Peyer's patch (tissue), 4 donors: ENCODE measurements around the gene MOSPD3. TPM values are rescaled to one million over a fixed set of nuclear protein-coding genes. Genes with fewer than 3 reads are reported as not detected.
A peak's percentile ranks its signal among the peaks of the same experiment; 100 is the strongest.

Experiments
- DNase-seq, 3 donors: peaks; one replicate each; pipeline ENCODE4 v3.0.0-alpha.2; 2017 to 2019
- H3K27ac ChIP-seq, 4 donors: fragments of 200-600 bp; sonication (generic); one replicate each; pipeline ENCODE4 v1.5.1; 2016 to 2019
- H3K27me3 ChIP-seq, 2 donors: fragments of 200-600 bp; sonication (generic); one replicate each; pipeline ENCODE4 v1.5.1; 2019
- H3K36me3 ChIP-seq, 3 donors: fragments of 200-600 bp; sonication (generic); one replicate each; pipeline ENCODE4 v1.5.1; 2016 to 2019
- H3K4me1 ChIP-seq, 4 donors: fragments of 200-600 bp; sonication (generic); one replicate each; pipeline ENCODE4 v1.5.1; 2016 to 2019
- H3K4me3 ChIP-seq, 4 donors: fragments of 200-600 bp; sonication (generic); 1 replicate in 3 of 4; 2 replicates in 1 of 4; pipeline ENCODE4 v1.5.1; 2016 to 2019; ENCODE audit warnings: mild to moderate bottlenecking in 1 of 4
- H3K9me3 ChIP-seq, 4 donors: fragments of 200-600 bp; sonication (generic); one replicate each; pipeline ENCODE4 v1.5.1; 2016 to 2019; ENCODE audit warnings: mild to moderate bottlenecking in 1 of 4
- CTCF ChIP-seq, 6 experiments: fragments of 450-650 bp in 4 of 6; fragments of 200-600 bp in 2 of 6; sonication (generic) in 1 of 6; IDR thresholded peaks; one replicate each; pipeline ENCODE4 v1.5.1; 2017 to 2019; ENCODE audit warnings: antibody characterized with exemption in 6 of 6, mild to moderate bottlenecking in 3 of 6, moderate library complexity in 1 of 6
- POLR2A ChIP-seq, 2 donors: fragments of 450-650 bp; IDR thresholded peaks; one replicate each; pipeline ENCODE4 v1.5.1; 2017; ENCODE audit warnings: antibody characterized with exemption in 2 of 2, mild to moderate bottlenecking in 2 of 2, moderate library complexity in 2 of 2
- total RNA-seq, 4 donors: library from RNA; depleted of rRNA; stranded (reverse); fragments of >200 nt; gene quantifications; one replicate each; pipeline ENCODE4 v1.1.0, GENCODE V29; 2016

The MOSPD3 gene
- total RNA-seq, 4 donors from 2014 or later = 5.0 to 14.2 (median 7.3) TPM

GRCh38 chr7:100574362-100575205 lies 37.8 kb upstream of the MOSPD3 start:
- Histone ChIP-seq H3K27me3 (no peaks in the 10 kb centered on the region), H3K27ac (no peak overlapping the region), H3K4me3 (no peak overlapping the region), H3K9me3 (no peaks in the 10 kb centered on the region), H3K4me1 (peaks cover 0 to 19% (median 9%) of the 10 kb centered on the region in 4 donors), H3K36me3 (peaks cover 0 to 59% (median 4%) of the 10 kb centered on the region in 3 donors)
- DNase-seq = peak in 1 of 3 donors; percentile 45
- TF ChIP-seq POLR2A (IDR thresholded peaks at IDR 0.05) (no peak), CTCF (IDR thresholded peaks at IDR 0.05) (no peak)

- Histone ChIP-seq H3K27ac (no peak overlapping the region), H3K4me3 (no peak overlapping the region), H3K27me3 (no peaks in the 10 kb centered on the region), H3K9me3 (no peaks in the 10 kb centered on the region), H3K4me1 (peaks cover 0 to 13% (median 5%) of the 10 kb centered on the region in 4 donors), H3K36me3 (peaks cover 0 to 65% (median 4%) of the 10 kb centered on the region in 3 donors)
- no peak for DNase-seq
- TF ChIP-seq CTCF (IDR thresholded peaks at IDR 0.05) (no peak), POLR2A (IDR thresholded peaks at IDR 0.05) (no peak)
Observed at GRCh38 chr7:100575206-100575631, 37.1 kb upstream of the MOSPD3 start.

GRCh38 chr7:100575746-100576383 lies 36.5 kb upstream of the MOSPD3 start:
- Histone ChIP-seq H3K4me3 (no peak overlapping the region), H3K36me3 (peaks cover 0 to 67% (median 4%) of the 10 kb centered on the region in 3 donors), H3K27ac (no peak overlapping the region), H3K9me3 (no peaks in the 10 kb centered on the region), H3K4me1 (peaks cover 0 to 6% (median under 1%) of the 10 kb centered on the region in 4 donors), H3K27me3 (no peaks in the 10 kb centered on the region)
- no peak for DNase-seq
- TF ChIP-seq POLR2A (IDR thresholded peaks at IDR 0.05) = no peak
- TF ChIP-seq CTCF (IDR thresholded peaks at IDR 0.05) = no peak

DNA sequence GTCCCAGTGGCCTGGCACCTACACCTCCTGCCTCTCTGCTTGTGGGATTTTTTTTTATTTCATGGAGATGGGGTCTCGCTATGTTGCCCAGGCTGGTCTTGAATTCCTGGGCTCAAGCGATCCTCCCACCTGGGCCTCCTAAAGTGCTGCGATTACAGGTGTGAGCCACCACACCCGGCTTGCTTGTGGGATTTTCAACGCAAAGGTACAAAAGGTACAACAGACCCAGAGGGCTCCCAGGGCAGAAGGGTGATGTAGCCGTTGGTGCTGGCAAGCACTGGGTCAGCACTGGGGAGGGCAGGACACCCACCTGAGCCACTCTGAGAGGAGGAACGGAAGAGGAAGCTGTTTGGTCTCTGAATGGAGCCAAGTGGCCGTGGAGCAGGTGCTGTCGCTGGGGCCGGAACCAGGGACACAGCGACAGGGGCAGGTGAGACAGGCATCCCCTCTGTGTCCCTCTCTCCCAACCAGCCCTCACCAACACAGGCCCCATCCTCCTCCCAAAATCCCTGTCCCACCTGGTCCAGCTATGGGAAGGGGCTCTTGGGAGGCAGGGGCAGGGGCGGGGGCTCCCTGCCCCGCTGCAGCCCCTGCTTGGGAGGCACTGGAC lies 35.9 kb upstream of the MOSPD3 start:
- Histone ChIP-seq H3K9me3 (no peaks in the 10 kb centered on the region), H3K4me3 (no peak overlapping the region), H3K36me3 (peaks cover 0 to 74% (median 4%) of the 10 kb centered on the region in 3 donors), H3K27ac (no peak overlapping the region), H3K4me1 (no peaks in the 10 kb centered on the region), H3K27me3 (no peaks in the 10 kb centered on the region)
- DNase-seq = no peak
- TF ChIP-seq POLR2A (IDR thresholded peaks at IDR 0.05) (no peak), CTCF (IDR thresholded peaks at IDR 0.05) (no peak)

DNA sequence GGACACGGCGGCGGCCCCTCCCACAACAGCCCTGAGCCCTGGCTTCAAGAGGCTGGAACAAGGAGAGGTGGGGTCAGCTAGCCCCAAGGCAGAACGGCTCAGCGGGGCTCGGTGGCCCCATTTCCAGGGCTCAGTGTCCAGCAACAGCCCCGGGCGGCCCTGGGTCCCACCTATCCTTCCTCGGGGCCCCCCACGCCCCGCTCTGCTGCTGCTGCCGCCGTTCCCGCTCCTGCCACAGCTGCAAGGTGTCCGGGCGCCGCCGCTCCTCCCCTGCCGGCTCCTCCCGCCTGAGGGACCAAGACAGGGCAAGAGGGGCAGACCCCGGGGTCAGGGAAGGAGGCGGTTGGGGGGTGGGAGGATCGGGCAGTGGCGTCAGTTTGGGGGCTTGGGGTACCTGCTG lies 35.2 kb upstream of the MOSPD3 start:
- Histone ChIP-seq H3K9me3 (no peaks in the 10 kb centered on the region), H3K27me3 (no peaks in the 10 kb centered on the region), H3K4me1 (peaks cover 0 to under 1% (median 0%) of the 10 kb centered on the region in 4 donors), H3K36me3 (peaks cover 0 to 80% (median 4%) of the 10 kb centered on the region in 3 donors), H3K27ac (no peak overlapping the region), H3K4me3 (no peak overlapping the region)
- TF ChIP-seq POLR2A (IDR thresholded peaks at IDR 0.05) (no peak), CTCF (IDR thresholded peaks at IDR 0.05) (no peak)
- no peak for DNase-seq
